Measurements from ENCODE around the gene RRAGD.

The RRAGD gene

DNA sequence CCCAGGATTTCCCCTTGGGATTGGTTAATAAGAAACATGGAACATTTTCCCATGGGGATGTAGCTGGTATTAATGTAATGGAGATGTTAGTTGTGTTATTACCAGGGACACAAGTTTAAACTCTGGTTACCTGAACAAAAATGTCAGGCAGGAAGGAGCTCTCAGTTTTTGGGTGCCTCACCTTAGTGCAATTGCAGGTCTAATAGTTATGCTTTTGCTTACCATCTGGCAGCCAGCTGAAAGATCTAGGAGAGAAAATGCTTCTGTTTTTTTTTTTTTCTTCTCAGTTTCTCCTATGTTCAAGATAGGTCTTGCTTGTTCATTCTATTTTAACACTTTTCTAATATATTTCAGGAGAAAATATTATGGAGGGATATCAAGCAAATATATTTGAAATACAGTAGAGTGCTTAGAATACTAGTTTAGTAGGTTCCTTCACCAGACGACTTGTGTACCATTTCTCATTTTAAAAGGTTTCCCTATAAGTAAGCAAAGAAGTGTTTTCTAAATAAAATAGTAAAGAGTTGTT lies 55.4 kb downstream of the RRAGD start:
- no peaks in the 10 kb centered on the region for H3K36me3 ChIP-seq (ENCODE audit: insufficient read depth, low read length)
- H3K27me3 ChIP-seq (ENCODE audit: insufficient read depth, low read length) = no peaks in the 10 kb centered on the region
- peaks cover 8% of the 10 kb centered on the region for H3K79me2 ChIP-seq (ENCODE audit: control insufficient read depth, insufficient read depth, low read length, unreplicated experiment)
- no peak overlapping the region for H3K4me3 ChIP-seq (ENCODE audit: low read depth, low read length)
- H3K4me1 ChIP-seq (ENCODE audit: control insufficient read depth, insufficient read depth, low read length, unreplicated experiment) = peaks cover 17% of the 10 kb centered on the region
- H2AFZ ChIP-seq (ENCODE audit: low read length, unreplicated experiment) = peak overlapping the region; percentile 60
- no peak overlapping the region for H3K27ac ChIP-seq (ENCODE audit: low read depth, low read length)

DNA sequence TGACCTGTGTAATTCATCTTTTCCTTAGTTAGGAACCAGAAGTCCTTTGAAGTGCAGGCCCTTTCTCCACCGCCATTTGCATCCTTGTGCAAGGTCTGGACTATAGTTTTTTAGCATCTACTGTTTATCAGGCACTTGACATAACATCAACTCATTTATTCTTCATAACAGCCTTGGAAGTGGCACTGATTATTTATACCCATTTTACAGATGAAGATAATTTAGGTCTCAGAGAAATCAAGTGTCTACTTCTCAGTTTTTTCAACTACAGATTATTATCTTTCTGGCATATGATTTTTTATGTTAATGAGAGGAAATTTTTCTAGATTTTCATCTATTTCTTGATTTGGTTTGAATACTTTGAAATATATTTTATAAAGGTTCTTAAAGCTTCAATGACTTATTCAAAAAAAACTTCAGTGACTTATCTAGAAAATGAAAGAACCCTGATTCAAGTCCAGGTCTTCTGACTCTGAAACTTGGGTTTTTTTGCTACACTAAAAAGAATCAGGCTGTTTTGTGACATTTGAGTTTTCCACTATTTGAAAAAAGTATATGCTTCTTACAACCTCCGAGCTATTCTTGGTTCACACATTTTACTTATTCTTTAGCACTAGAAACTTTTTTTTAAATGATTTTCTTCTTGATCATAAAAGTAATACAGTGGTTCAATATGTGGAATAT lies 56.4 kb downstream of the RRAGD start:
- H3K4me3 ChIP-seq (ENCODE audit: low read depth, low read length) = no peak overlapping the region
- peaks cover 18% of the 10 kb centered on the region for H3K79me2 ChIP-seq (ENCODE audit: control insufficient read depth, insufficient read depth, low read length, unreplicated experiment)
- H3K27me3 ChIP-seq (ENCODE audit: insufficient read depth, low read length) = no peaks in the 10 kb centered on the region
- H3K4me1 ChIP-seq (ENCODE audit: control insufficient read depth, insufficient read depth, low read length, unreplicated experiment) = peaks cover 17% of the 10 kb centered on the region
- no peak overlapping the region for H3K27ac ChIP-seq (ENCODE audit: low read depth, low read length)
- H2AFZ ChIP-seq (ENCODE audit: low read length, unreplicated experiment) = no peak overlapping the region
- H3K36me3 ChIP-seq (ENCODE audit: insufficient read depth, low read length) = no peaks in the 10 kb centered on the region

DNA sequence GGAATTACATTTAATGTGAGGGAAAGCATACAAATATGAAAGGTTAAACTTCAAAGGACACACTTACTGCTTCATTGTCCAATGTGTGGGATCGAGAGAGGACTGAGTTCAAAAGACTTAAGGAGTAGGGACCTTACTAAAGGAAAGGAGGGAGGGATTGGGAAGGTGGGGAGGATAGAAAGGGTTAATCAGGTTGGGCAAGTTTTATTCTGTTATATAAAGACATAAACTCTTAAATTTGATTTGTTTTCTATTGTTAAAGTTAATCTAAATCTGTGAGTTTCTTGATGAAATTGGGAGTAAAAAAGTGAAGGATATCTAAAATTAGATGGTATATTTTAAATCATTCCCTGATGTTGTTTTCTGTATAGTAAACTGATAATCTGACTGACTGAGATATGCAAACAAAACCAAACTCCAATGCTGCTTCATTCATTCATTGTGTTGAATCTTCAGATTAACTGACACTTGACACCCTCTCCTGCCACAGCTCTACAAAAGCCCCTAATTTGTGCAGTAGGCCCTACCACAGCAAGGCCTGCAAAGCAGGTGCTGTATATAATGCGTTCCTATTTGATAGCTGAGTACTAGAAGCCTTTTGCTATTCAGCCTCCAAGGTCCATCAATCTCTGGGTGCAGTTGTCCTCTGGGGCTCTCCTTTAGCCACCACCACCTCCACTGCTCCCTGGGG lies 58.2 kb downstream of the RRAGD start:
- peak overlapping the region; percentile 93 for H3K4me3 ChIP-seq (ENCODE audit: low read depth, low read length)
- no peaks in the 10 kb centered on the region for H3K27me3 ChIP-seq (ENCODE audit: insufficient read depth, low read length)
- no peak overlapping the region for H2AFZ ChIP-seq (ENCODE audit: low read length, unreplicated experiment)
- peaks cover 20% of the 10 kb centered on the region for H3K4me1 ChIP-seq (ENCODE audit: control insufficient read depth, insufficient read depth, low read length, unreplicated experiment)
- no peak overlapping the region for H3K27ac ChIP-seq (ENCODE audit: low read depth, low read length)
- peaks cover 36% of the 10 kb centered on the region for H3K79me2 ChIP-seq (ENCODE audit: control insufficient read depth, insufficient read depth, low read length, unreplicated experiment)
- no peaks in the 10 kb centered on the region for H3K36me3 ChIP-seq (ENCODE audit: insufficient read depth, low read length)

DNA sequence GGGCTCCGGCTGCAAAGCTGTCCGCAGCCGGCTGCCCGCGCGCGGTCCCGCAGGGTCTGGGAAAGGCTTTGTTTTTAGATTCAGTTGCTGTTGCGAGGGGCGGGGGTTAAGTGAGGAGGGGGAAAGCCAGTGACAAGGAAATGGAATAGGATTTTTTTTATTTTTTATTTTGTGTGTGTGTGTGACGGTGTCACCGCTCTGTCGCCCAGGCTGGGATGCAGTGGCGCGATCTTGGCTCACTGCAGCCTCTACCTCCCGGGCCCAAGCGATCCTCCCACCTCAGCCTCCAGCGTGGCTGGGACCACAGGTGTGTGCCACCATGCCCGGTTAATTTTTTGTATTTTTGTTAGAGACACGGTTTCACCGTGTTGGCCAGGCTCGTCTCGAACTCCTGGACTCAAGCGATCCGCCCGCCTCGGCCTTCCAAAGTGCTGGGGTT lies 58.9 kb downstream of the RRAGD start:
- Histone ChIP-seq H3K4me3 (ENCODE audit: low read depth, low read length) (peak overlapping the region; percentile 93), H3K27ac (ENCODE audit: low read depth, low read length) (peak overlapping the region; percentile 75), H3K79me2 (ENCODE audit: control insufficient read depth, insufficient read depth, low read length, unreplicated experiment) (peaks cover 43% of the 10 kb centered on the region), H3K27me3 (ENCODE audit: insufficient read depth, low read length) (no peaks in the 10 kb centered on the region), H2AFZ (ENCODE audit: low read length, unreplicated experiment) (peak overlapping the region; percentile 74), H3K4me1 (ENCODE audit: control insufficient read depth, insufficient read depth, low read length, unreplicated experiment) (peaks cover 24% of the 10 kb centered on the region), H3K36me3 (ENCODE audit: insufficient read depth, low read length) (no peaks in the 10 kb centered on the region)

DNA sequence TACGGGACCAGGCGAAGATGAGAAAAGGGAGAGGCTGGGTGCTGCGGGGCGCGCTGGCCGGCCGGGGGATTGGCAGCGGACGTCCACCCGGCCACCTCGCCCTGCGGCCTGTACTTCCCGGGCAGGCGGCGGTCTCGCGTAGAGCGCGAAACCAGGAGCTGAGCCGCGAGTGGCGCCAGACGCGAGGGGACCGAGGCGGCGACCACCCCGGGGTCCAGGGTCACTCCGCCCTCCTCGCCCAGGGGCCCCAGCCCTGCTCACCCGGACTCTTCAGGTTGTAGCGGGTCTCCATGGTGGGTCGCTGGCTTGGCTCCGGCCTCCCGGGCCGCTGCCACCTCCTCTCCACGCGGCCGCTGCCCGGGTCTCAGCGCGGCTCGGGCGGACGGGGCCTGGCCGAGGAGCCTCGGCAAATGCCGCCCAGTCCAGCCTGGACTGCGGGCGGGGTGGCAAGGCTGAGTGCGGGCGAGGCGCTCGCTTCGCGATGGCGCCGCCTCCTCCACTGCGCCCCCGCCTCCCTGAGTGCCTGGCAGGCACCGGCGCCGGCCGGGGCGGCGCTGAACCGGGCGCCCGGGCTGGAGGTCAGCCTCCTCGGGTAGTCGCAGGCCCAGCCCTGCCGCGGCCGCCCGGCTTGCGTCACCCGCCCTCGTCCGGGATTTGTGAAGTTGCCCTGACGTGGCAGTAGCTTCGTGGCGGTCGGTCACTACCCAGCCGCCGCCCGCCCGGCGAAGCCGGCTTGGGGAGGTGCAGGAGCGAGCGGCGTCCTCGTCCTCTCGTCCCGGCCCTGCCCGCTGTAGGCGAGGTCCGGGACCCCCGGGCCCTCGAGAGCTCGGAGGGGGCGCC lies 59.6 kb downstream of the RRAGD start, which contains the start of gene UBE2J1:
UBE2J1 (minus strand) TSS at position 445 of the 840 bp plus-strand sequence; CDS start at position 292, 153 bp downstream.
- Histone ChIP-seq H2AFZ (ENCODE audit: low read length, unreplicated experiment) (peak within 1 kb of the TSS; percentile 74), H3K79me2 (ENCODE audit: control insufficient read depth, insufficient read depth, low read length, unreplicated experiment) (peaks cover 50% of the 10 kb centered on the region), H3K4me3 (ENCODE audit: low read depth, low read length) (peak within 1 kb of the TSS; percentile 93)

DNA sequence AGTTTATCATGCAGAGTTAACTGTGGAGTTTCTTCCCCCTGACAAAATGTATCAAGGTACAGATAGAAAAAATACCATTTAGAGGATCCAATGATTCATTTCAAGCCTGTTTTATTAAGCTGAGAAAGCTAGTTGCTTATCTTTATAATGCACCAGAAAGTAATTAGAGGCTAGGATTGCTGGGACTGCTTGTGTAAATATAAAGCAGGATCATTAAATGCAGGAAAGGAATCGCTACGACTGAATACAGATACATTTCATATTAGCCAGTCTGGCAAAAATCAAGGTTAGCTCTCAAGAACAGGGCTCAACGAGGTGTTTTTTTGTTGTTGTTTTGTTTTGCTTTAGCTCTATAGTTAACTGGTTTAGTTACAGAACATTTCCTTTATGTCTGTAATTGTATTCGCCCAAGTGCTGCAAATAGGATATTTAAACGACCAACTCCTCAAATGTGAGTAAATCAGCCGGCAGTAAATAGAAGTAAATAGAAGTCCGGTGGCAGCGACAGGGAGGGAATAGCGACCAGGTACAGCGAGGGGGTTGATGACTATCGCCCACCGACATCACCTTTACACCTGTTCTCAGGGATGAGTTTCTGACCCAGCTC lies 60.3 kb downstream of the RRAGD start:
- Histone ChIP-seq H3K4me1 (ENCODE audit: control insufficient read depth, insufficient read depth, low read length, unreplicated experiment) (peaks cover 24% of the 10 kb centered on the region), H2AFZ (ENCODE audit: low read length, unreplicated experiment) (peak overlapping the region; percentile 35), H3K27ac (ENCODE audit: low read depth, low read length) (peak overlapping the region; percentile 75), H3K36me3 (ENCODE audit: insufficient read depth, low read length) (no peaks in the 10 kb centered on the region), H3K4me3 (ENCODE audit: low read depth, low read length) (peak overlapping the region; percentile 93), H3K79me2 (ENCODE audit: control insufficient read depth, insufficient read depth, low read length, unreplicated experiment) (peaks cover 56% of the 10 kb centered on the region), H3K27me3 (ENCODE audit: insufficient read depth, low read length) (no peaks in the 10 kb centered on the region)

More for the DNA sequence above, 59.6 kb downstream of the RRAGD start, which contains the start of gene UBE2J1:
- Histone ChIP-seq H3K27me3 (ENCODE audit: insufficient read depth, low read length) (no peaks in the 10 kb centered on the region), H3K27ac (ENCODE audit: low read depth, low read length) (peak within 1 kb of the TSS; percentile 75), H3K36me3 (ENCODE audit: insufficient read depth, low read length) (no peaks in the 10 kb centered on the region), H3K4me1 (ENCODE audit: control insufficient read depth, insufficient read depth, low read length, unreplicated experiment) (peaks cover 26% of the 10 kb centered on the region)

DNA sequence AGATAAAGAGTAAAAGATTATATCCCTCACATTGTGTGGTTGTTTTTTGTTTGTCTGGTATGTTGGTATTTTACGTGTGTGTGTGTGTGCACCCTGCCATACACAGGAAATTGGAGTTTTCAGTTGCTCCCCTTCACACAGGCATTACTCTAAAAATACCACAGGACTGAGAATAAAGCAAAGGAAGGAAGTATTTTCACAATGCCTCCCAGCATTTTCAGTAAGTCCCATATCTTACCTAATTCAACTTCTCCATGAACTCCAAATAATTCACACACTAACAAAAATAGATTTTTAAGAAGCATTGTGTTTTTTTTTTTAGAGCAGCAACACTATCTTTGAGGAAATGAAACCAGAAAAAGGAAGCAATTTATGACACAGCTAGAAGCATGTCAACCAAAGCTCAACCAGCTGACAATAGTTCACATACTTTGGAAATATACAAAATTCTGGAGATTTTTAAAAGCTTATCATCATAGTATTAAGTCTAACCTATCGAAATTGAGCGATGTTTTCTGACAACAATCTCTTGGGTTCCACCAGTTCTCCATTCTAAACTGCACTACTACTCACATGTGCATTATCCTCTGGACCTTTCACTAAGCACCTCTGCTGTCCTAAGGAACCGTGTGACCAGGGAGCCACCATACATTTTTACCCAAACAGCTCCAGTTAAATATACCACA lies 61.6 kb downstream of the RRAGD start:
- Histone ChIP-seq H3K79me2 (ENCODE audit: control insufficient read depth, insufficient read depth, low read length, unreplicated experiment) (peaks cover 69% of the 10 kb centered on the region), H3K27ac (ENCODE audit: low read depth, low read length) (no peak overlapping the region), H2AFZ (ENCODE audit: low read length, unreplicated experiment) (no peak overlapping the region), H3K36me3 (ENCODE audit: insufficient read depth, low read length) (no peaks in the 10 kb centered on the region), H3K4me1 (ENCODE audit: control insufficient read depth, insufficient read depth, low read length, unreplicated experiment) (peaks cover 24% of the 10 kb centered on the region), H3K4me3 (ENCODE audit: low read depth, low read length) (peak overlapping the region; percentile 93), H3K27me3 (ENCODE audit: insufficient read depth, low read length) (no peaks in the 10 kb centered on the region)

DNA sequence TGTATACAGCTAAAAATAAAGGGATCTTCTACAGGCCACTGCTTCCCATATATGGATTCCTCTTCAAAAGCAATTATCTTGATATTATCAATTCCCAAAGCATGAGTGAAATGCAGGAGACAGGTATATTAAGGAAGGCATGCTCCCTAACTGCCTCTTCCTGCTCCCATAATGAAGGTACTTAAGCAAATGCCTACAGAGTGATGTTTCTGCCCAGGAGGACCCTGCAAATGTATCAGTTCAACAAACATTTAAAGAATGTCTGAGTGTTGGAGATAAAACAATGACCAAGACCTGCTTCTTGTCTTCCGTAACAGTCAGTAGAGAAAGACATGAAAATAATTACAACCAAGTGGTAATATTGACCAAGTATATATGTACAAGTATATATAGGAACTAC lies 63.7 kb downstream of the RRAGD start:
- Histone ChIP-seq H3K4me3 (ENCODE audit: low read depth, low read length) (no peak overlapping the region), H3K79me2 (ENCODE audit: control insufficient read depth, insufficient read depth, low read length, unreplicated experiment) (peaks cover 83% of the 10 kb centered on the region), H3K36me3 (ENCODE audit: insufficient read depth, low read length) (no peaks in the 10 kb centered on the region), H3K4me1 (ENCODE audit: control insufficient read depth, insufficient read depth, low read length, unreplicated experiment) (peaks cover 22% of the 10 kb centered on the region), H3K27me3 (ENCODE audit: insufficient read depth, low read length) (no peaks in the 10 kb centered on the region), H3K27ac (ENCODE audit: low read depth, low read length) (no peak overlapping the region), H2AFZ (ENCODE audit: low read length, unreplicated experiment) (no peak overlapping the region)

DNA sequence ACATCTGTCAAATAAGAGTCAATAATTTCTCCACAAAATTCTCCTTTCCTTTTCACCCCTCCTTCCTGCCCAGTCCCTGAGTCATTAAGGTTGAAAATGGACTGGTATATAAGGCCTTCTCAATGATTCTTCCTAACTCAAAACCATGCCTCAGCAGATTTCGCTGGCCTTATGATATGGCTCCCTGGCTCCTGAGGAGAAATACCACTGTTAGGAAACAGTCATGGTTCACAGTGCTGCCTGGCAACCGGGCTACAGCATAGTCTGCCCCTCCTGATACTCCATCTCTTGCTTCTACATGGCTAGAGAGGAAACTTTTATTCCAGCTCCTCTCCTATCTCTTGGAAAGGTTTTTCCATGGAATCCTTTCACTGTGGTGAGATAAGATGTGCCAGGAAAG lies 64.2 kb downstream of the RRAGD start:
- Histone ChIP-seq H3K4me1 (ENCODE audit: control insufficient read depth, insufficient read depth, low read length, unreplicated experiment) (peaks cover 20% of the 10 kb centered on the region), H3K4me3 (ENCODE audit: low read depth, low read length) (no peak overlapping the region), H3K36me3 (ENCODE audit: insufficient read depth, low read length) (no peaks in the 10 kb centered on the region), H3K27me3 (ENCODE audit: insufficient read depth, low read length) (no peaks in the 10 kb centered on the region), H3K27ac (ENCODE audit: low read depth, low read length) (no peak overlapping the region), H2AFZ (ENCODE audit: low read length, unreplicated experiment) (no peak overlapping the region), H3K79me2 (ENCODE audit: control insufficient read depth, insufficient read depth, low read length, unreplicated experiment) (peaks cover 84% of the 10 kb centered on the region)
